KBM-7 (cell line): Measurements from ENCODE around the gene PAIP1.
A peak's percentile ranks its signal among the peaks of the same experiment; 100 is the strongest.
"Not testable (repeated sequence)": the region's sequence is repeated elsewhere in the genome, so short reads cannot be mapped to it uniquely, and the experiment has no call there.

Experiments
- DNase-seq: peaks from one replicate; pipeline ENCODE4 v3.0.0-alpha.2; 2015
- in situ Hi-C: fragments of 300-500 bp; cut with MboI; formaldehyde crosslinking; loops from 2 replicates; pipeline ENCODE4 v1.14.3; 2020; ENCODE audit warnings: low sequenced_read_pairs, low pct_unique_long_range_greater_than_20kb, mixed read lengths

Gene PAIP1

GRCh38 chr5:43556857-43557542 is at the start of gene PAIP1:
PAIP1 (minus strand) TSS chr5:43557077; CDS start chr5:43556846, 231 bp downstream.
- in situ Hi-C loops, result no loop called here
- DNase-seq, result peak; percentile 84

DNA sequence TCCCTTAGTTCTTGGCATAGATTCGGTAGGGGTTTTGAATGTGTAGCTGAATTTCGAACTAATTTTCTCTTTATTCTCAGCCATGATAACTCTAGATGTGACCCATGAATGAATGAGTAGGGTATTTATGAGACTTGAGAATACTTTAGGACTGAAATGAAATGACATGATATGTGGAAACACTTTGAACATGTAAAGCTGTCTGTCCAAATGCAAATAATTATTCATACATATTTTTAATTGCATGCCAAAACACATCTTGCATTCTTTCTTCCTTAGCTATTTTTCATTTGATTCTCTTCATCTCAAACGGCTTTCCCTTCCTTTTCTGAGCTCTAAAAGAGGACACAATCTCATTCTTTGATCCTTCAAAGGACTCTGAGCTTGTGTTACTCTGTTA is 49.5 kb upstream of the PAIP1 start:
- DNase-seq, result no peak
- in situ Hi-C loops, result no loop called here

- in situ Hi-C loops, result no loop called here
- no peak for DNase-seq
Observed at GRCh38 chr5:43604699-43605098, 47.8 kb upstream of the PAIP1 start.

DNA sequence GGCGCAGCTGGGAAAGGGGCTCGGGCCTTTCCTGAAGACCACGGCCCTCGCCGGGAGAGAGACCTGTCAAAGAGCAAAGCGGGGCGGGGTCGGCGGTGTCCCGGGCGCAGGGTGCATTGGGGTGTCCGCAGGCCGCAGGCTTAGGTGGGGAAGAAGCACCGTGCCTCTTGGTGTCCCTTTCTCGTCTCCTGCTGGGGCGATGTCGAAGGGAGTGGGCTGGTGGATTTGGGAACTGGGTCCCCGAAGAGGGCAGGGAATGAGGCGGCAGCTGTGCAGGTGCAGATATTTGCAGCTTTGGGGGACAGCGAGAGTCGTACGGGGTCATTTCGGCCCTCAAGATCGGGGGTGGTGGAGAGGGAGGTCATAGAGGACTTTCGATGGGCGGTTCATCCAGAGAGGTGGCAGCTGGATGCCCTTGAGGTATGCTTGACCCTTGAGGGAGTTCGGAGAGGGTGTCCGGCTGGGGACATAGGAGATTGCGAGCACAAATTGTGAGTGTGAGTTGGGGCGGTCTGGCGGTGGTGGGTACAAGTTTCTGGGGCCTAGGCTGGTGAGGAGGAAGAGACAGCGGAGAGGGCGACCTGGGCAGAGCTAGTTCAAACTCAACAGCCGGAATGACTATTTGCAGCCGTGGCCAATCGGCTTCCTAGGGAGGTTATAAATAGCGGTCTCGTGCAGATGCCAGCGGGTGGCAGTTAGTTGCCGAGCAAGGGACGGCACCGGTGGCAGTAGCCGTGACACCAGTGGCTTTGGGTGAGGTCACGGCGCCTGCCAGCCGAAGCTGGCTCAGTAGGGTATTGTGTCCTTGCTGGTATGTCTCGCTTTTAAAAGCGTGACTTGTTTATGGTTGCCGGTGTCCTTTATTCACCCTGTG is 46.7 kb upstream of the PAIP1 start:
- in situ Hi-C loops, result no loop called here
- DNase-seq, result peak; percentile 83

- in situ Hi-C loops, result no loop called here
- peak; percentile 71 for DNase-seq
Observed at GRCh38 chr5:43602461-43603343, 45.8 kb upstream of the PAIP1 start, which contains the start of gene NNT. NNT (plus strand) TSS chr5:43603180; CDS start chr5:43609196, 6,016 bp downstream.

DNA sequence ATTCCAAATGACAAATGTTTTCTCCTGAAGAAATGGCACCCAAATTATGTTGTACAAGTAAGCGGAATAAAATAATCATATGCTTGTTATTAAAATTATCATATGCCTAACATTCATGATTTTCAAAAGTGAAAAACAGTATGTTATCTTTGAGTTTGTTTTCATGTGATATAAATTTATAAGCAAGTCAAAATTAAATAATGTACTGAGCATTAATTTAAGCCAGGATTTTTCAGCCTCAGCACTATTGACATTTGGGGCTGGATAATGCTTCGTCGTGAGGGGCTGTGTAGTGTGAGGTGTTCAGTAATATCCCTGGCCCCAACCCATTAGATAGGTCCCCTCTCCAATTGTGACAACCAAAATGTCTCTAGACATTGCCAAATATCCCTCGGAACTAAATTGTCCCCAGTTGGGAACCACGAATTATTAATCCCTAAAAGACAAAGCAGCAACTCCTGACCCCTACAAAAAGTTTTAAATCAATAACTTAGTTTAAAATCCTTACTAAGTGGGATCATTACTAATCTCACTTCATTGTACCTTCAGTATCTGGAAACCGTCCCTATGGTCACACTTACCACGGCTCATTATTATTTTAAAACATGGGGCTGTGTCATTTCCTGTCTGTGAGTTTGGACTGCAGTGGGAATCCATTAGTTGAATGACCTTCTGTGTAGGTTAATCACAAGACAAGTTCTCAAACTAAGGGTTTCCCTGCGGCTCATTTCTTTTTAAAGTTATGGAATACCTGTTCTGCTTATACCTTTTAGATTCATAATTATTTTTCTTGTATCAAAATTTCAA is 44.8 kb upstream of the PAIP1 start:
- DNase-seq, result peak; percentile 29
- in situ Hi-C loops, result no loop called here

GRCh38 chr5:43598927-43599326 is 42.0 kb upstream of the PAIP1 start:
- in situ Hi-C loops, DNase-seq: not testable (repeated sequence)

- DNase-seq, result peak; percentile 13
- in situ Hi-C loops, result no loop called here
Observed at GRCh38 chr5:43592363-43592762, 35.5 kb upstream of the PAIP1 start.

GRCh38 chr5:43590700-43591099 is 33.8 kb upstream of the PAIP1 start:
- DNase-seq, result no peak
- in situ Hi-C loops, result no loop called here

DNA sequence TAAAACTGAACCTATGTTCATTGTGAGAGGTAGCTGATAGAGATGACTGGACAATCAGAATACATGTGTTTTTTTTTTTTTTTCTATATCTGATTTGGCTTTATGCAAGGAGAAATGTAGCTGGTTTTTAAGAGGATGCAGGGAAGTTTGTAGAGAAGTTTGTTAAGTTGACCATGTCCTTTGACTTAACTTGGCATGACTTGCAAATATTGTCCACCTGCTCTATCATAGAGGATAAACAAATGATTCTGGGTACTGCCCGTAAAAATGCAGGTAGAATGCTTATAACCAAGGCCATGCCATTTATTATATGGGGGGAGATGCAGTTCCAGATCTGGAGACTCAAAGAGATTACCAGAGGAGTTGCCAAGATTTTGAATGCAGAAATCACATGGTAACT is 32.4 kb upstream of the PAIP1 start:
- in situ Hi-C loops, result no loop called here
- no peak for DNase-seq

DNA sequence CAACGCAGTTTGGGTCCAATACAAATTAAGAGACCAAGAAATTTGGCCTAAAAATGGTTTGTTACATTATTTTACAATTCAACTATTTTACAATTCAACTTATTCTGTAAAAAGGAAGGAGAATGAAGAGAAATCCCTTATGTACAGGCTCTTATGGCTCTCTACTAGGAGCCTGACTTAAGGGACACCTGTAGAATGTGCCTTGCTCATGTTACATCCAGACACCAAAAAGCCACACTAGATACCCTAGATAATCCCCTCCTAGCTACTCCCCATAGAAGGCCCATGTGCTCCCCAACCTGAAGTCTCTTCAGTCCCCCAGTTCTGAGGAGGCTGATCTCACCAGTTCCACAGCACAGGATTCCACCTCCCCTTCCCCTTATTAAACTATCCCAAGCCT is 32.0 kb upstream of the PAIP1 start:
- in situ Hi-C loops, result no loop called here
- no peak for DNase-seq

DNA sequence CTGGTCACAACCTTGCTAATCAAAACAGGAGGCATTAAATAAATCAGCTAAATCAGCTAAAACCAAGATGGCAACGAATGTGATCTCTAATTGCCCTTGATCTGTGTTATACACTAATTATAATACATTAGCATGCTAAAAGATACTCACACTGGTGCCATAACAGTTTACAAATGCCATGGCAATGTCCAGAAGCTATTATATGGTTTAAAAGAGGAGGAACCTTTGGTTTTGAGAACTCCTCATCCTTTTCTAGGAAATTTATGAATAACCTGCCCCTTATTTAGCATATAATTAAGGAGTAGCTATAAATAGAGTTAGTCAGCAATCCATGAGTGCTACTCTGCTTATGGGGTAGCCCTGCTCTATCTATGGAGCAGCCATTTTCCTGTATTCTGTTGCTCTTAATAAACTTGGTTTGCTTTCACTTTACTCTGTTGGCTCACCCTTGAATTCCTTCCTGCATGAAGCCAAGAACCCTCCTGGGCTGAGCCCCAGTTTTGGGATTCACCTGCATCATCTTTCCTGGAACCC is 27.4 kb upstream of the PAIP1 start:
- DNase-seq, result no peak
- in situ Hi-C loops, result no loop called here

DNA sequence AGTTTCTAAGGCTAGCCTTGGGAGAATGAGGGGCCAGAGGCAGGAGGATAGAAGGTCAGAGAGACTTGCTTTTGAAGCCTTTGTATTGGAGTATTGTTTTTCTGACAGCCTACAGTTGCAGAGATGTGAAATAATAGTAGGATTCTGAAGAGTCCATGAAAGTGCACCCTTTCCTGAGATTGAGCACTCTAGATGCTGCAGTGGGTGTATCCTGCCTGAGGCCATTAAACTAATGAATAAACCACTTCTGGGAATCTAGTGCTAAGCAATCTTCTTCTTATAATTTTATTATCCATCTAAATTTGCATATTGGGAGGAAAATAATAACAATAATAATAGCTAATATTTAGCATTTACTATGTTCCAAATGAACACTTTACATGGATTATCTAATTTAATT is 26.8 kb upstream of the PAIP1 start:
- DNase-seq, result no peak
- in situ Hi-C loops, result no loop called here

DNA sequence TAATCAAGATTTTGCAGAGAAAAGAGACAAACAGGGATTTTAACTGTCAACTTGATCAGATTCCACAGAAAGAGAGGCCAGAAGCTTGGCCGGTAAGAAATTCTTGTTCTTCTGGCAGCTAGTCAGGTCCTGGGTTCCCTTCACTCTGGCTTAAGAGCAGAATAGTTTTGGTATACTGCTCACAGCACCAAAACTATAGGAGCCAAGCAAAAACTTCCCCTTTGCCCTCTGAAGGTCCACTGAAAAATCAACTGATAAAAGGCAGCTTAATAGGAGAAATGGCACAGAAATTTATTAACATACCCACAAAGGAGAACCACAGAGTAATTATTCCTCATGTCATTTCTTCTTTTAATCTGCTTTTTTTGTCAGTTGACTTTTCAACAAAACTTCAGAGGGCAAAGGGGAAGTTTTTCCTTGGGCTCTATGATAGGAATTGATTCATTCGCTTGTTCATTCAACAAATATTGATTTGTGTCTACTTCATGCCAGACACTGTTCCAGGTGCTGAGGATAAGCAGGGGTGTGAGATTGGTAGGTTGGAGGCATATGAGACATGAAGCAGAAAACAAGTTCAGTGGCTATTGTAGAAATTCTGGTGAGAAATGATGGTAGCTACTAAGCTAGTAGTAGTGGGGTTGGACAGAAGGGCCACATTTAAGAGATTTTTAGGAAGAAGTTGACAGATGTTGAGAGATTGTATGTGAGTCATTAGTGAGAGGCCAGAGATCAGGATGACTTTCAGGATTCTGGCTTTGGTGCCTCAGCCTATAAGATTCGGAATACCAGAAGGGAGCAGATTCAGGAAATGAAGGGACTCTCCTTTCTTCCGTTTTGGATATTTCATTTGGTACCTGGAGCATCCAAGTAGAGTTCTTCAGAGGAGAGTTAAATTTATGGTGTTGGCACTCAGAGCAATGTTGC is 25.5 kb upstream of the PAIP1 start:
- in situ Hi-C loops, result no loop called here
- no peak for DNase-seq

DNA sequence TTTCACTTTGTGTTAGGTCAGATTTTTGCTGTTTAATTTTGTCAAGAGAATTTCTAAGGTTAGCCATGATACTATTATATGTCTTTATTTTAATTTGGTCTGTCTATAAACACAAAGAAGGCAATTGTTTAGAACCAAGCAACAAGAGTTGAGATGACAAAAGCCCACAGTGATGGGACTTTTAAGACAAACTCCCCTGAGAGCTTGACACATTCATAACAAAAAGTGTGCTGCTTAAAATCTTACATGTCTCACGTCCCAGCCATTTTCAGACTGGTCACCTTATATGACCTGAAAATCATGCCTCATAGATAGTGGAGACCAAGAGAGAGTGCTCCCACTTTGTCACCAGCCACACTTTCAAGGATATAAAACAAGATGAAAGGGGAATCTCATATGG is 24.5 kb upstream of the PAIP1 start:
- no peak for DNase-seq
- in situ Hi-C loops, result no loop called here

DNA sequence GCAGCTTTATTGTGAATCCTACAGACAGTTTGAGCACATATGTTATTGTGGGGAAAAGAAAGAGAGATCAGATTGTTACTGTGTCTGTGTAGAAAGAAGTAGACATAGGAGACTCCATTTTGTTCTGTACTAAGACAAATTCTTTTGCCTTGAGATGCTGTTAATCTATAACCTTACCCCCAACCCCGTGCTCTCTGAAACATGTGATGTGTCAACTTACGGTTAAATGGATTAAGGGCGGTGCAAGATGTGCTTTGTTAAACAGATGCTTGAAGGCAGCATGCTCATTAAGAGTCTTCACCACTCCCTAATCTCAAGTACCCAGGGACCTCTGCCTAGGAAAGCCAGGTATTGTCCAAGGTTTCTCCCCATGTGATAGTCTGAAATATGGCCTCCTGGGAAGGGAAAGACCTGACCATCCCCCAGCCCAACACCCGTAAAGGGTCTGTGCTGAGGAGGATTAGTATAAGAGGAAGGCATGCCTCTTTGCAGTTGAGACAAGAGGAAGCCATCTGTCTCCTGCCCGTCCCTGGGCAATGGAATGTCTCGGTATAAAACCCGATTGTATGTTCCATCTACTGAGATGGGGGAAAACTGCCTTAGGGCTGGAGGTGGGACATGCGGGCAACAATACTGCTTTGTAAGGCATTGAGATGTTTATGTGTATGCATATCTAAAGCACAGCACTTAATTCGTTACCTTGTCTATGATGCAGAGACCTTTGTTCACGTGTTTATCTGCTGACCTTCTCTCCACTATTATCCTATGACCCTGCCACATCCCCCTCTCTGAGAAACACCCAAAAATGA is 23.7 kb upstream of the PAIP1 start:
- in situ Hi-C loops, DNase-seq: not testable (repeated sequence)

DNA sequence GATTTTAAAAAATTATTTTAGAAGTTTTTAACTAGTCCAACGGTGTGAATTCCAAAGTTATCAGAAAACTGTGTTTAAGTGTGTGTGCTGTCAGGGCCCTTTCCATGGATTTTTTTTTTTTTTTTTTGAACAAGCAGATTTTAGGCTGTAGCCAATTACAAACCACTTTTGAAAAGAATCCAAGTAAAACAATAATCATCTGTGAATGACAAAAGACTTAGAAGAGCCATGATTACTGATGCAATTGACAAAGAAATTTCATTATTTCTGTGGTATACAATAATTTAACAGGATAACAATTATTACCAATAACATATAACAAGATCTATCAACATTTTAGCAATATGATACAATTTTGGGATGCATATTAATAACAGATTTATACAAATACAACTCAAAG is 16.2 kb upstream of the PAIP1 start:
- in situ Hi-C loops, result no loop called here
- no peak for DNase-seq
